Tibial artery (tissue), 4 donors: ENCODE results near the gene ZDHHC24.

Experiments
- DNase-seq, 2 donors: peaks; one replicate each; pipeline ENCODE4 v3.0.0-alpha.2; 2019
- H3K27ac ChIP-seq, 2 donors: fragments of 200-600 bp; sonication (generic) in 1 of 2; 1 replicate in 1 of 2; 2 replicates in 1 of 2; pipeline ENCODE4 v1.5.1; 2018 to 2019; ENCODE audit warnings: mild to moderate bottlenecking in 1 of 2
- H3K27me3 ChIP-seq, 2 donors: fragments of 200-600 bp; sonication (generic) in 1 of 2; one replicate each; pipeline versions ENCODE4 v1.5.1 to v1.6.0; 2016 to 2019
- H3K36me3 ChIP-seq, 3 donors: fragments of 200-600 bp; sonication (generic) in 2 of 3; one replicate each; pipeline ENCODE4 v1.5.1; 2016 to 2019; ENCODE audit warnings: mild to moderate bottlenecking in 2 of 3
- H3K4me1 ChIP-seq, 4 donors: fragments of 200-600 bp; sonication (generic) in 2 of 4; 1 replicate in 3 of 4; 2 replicates in 1 of 4; pipeline ENCODE4 v1.5.1; 2016 to 2019
- H3K4me3 ChIP-seq, 2 donors: fragments of 200-600 bp; sonication (generic) in 1 of 2; 1 replicate in 1 of 2; 2 replicates in 1 of 2; pipeline ENCODE4 v1.5.1; 2018 to 2019; ENCODE audit warnings: mild to moderate bottlenecking in 2 of 2
- H3K9me3 ChIP-seq, 3 donors: fragments of 200-600 bp; sonication (generic) in 1 of 3; one replicate each; pipeline ENCODE4 v1.5.1; 2016 to 2019
- intact Hi-C: fragments of 100-400 bp; cut with DNase I; formaldehyde crosslinking; loops from one replicate; pipeline ENCODE4 v1.15.0; 2023; ENCODE audit warnings: low total_unique reads
- TF ChIP-seq, protein P1 (sequence below), 2 experiments: fragments of 200-600 bp in 1 of 2; fragments of 450-650 bp in 1 of 2; IDR thresholded peaks; one replicate each; pipeline ENCODE4 v1.5.1; 2017 to 2019; ENCODE audit warnings: antibody characterized with exemption in 2 of 2, mild to moderate bottlenecking in 1 of 2, moderate library complexity in 1 of 2

The ZDHHC24 gene, protein sequence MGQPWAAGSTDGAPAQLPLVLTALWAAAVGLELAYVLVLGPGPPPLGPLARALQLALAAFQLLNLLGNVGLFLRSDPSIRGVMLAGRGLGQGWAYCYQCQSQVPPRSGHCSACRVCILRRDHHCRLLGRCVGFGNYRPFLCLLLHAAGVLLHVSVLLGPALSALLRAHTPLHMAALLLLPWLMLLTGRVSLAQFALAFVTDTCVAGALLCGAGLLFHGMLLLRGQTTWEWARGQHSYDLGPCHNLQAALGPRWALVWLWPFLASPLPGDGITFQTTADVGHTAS

GRCh38 chr11:66545701-66546367 lies at the start of gene ZDHHC24:
Gene ZDHHC24, minus strand, starts transcription at chr11:66546048. Its CDS starts 45 bp downstream, at chr11:66546003.
- DNase-seq, result peak; percentile 98 to 99
- Histone ChIP-seq H3K9me3 (no peaks in the 10 kb centered on the region), H3K4me1 (peaks cover 0 to 41% (median 27%) of the 10 kb centered on the region in 4 donors), H3K4me3 (peak within 1 kb of the TSS; percentile 68 to 94), H3K36me3 (peaks cover 0 to 28% (median 10%) of the 10 kb centered on the region in 3 donors), H3K27me3 (no peaks in the 10 kb centered on the region), H3K27ac (peak within 1 kb of the TSS; percentile 72 to 80)
- intact Hi-C loops, result no loop called here
- TF ChIP-seq, protein P1, sequence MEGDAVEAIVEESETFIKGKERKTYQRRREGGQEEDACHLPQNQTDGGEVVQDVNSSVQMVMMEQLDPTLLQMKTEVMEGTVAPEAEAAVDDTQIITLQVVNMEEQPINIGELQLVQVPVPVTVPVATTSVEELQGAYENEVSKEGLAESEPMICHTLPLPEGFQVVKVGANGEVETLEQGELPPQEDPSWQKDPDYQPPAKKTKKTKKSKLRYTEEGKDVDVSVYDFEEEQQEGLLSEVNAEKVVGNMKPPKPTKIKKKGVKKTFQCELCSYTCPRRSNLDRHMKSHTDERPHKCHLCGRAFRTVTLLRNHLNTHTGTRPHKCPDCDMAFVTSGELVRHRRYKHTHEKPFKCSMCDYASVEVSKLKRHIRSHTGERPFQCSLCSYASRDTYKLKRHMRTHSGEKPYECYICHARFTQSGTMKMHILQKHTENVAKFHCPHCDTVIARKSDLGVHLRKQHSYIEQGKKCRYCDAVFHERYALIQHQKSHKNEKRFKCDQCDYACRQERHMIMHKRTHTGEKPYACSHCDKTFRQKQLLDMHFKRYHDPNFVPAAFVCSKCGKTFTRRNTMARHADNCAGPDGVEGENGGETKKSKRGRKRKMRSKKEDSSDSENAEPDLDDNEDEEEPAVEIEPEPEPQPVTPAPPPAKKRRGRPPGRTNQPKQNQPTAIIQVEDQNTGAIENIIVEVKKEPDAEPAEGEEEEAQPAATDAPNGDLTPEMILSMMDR (IDR thresholded peaks at IDR 0.05), result no peak

DNA sequence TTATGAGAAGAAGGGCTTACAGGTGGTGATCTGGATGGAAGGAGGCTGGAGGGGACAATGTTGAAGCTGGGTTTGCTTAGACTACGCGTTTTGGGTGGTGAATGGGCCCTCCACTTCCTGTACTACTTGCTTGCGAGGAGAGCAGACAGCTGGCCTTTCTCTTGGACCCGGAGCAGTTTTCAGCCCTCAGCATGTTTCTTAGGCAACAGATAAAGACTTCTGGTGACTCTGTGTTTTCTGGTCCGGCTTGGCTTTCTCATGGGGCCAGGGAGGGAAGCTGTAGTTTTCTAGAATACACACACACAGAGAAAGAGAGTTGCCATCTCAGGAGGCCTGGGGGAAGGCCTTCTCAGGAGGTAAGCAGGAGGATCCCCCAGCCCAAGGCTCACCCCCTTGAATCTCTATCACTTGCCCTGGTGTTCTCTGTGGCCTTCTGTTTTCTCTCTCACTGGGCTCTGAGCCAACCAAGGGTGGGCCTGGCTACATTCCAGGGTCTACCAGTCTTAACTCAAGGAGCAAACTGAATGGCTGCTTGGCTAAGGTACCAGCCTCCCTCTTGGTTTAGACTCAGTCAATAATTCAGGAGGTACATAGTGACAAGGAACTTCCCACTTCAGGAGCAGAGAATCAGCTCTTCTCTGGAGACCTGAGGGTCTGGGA lies 49.5 kb upstream of the ZDHHC24 start:
- no peaks in the 10 kb centered on the region for H3K27me3 ChIP-seq
- peak overlapping the region in 1 of 2 donors; percentile 31 for H3K27ac ChIP-seq
- H3K4me1 ChIP-seq, result peaks cover 0 to 33% (median 20%) of the 10 kb centered on the region in 4 donors
- H3K36me3 ChIP-seq, result peaks cover 0 to 18% (median 10%) of the 10 kb centered on the region in 3 donors
- no peaks in the 10 kb centered on the region for H3K9me3 ChIP-seq
- intact Hi-C loops, result no loop called here
- no peak overlapping the region for H3K4me3 ChIP-seq
- TF ChIP-seq, protein P1 (IDR thresholded peaks at IDR 0.05), result no peak
- no peak for DNase-seq

DNA sequence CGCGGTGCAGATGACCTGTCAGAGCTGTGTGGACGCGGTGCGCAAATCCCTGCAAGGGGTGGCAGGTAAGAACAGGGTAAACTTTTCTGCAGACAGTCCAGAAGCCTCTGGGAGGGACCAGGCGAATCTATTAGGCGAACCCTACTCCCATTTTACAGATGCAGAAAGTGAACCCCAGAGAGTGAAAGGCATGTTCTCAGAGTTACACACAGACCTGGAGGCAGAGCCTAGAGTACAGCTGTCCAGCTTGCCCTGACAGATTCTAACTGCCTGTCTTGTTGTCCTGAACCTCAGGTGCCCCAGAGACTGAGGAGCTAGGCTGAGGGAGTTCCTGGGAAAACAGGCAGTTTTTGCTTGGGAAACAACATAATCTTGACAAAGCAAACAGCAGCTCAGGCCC lies 47.8 kb upstream of the ZDHHC24 start:
- intact Hi-C loops, result no loop called here
- DNase-seq, result no peak
- no peaks in the 10 kb centered on the region for H3K27me3 ChIP-seq
- peaks cover 0 to 3% (median 0%) of the 10 kb centered on the region in 3 donors for H3K36me3 ChIP-seq
- peak overlapping the region; percentile 81 to 90 for H3K27ac ChIP-seq
- TF ChIP-seq, protein P1 (IDR thresholded peaks at IDR 0.05), result no peak
- H3K4me1 ChIP-seq, result peaks cover 0 to 33% (median 20%) of the 10 kb centered on the region in 4 donors
- peak overlapping the region; percentile 68 to 72 for H3K4me3 ChIP-seq
- no peaks in the 10 kb centered on the region for H3K9me3 ChIP-seq

DNA sequence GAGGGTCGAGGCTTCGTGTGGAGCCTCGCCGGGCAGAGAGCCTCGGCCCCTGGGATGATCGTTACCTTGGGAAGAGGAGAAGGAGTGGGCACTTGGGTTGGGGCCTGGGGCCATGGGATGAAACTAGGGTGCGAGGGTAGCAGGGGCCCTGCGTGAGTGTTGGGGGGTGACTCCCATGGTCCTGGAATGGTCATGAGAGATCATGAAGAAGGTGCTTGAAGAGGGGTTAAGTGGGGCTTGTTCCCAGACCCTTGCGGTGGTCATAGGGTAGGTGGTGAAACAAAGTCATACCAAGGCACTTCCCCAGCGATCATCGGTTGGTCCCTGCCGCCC lies 47.4 kb upstream of the ZDHHC24 start:
- intact Hi-C loops, result no loop called here
- TF ChIP-seq, protein P1 (IDR thresholded peaks at IDR 0.05), result no peak
- Histone ChIP-seq H3K27me3 (no peaks in the 10 kb centered on the region), H3K4me3 (peak overlapping the region; percentile 68 to 72), H3K36me3 (peaks cover 0 to 3% (median 0%) of the 10 kb centered on the region in 3 donors), H3K27ac (peak overlapping the region; percentile 81 to 90), H3K9me3 (no peaks in the 10 kb centered on the region), H3K4me1 (peaks cover 0 to 33% (median 20%) of the 10 kb centered on the region in 4 donors)
- DNase-seq, result no peak

- DNase-seq, result peak; percentile 98 to 99
- Histone ChIP-seq H3K27me3 (no peaks in the 10 kb centered on the region), H3K36me3 (peaks cover 0 to 3% (median 0%) of the 10 kb centered on the region in 3 donors), H3K4me1 (peaks cover 0 to 33% (median 20%) of the 10 kb centered on the region in 4 donors), H3K27ac (peak within 1 kb of the TSS; percentile 81 to 90), H3K4me3 (peak within 1 kb of the TSS; percentile 68 to 72), H3K9me3 (no peaks in the 10 kb centered on the region)
- TF ChIP-seq, protein P1 (IDR thresholded peaks at IDR 0.05), result peak; percentile 61 to 63
- intact Hi-C loops, result no loop called here
Observed at GRCh38 chr11:66592457-66593302, 46.8 kb upstream of the ZDHHC24 start, which contains the start of the genes CCDC87 and CCS. Gene CCDC87, minus strand, starts transcription at chr11:66593063. Its CDS starts 48 bp downstream, at chr11:66593015. Gene CCS, plus strand, starts transcription at chr11:66593185. Its CDS starts 77 bp downstream, at chr11:66593262.
